Ramos (cell line): ENCODE results near the gene SFI1.
"Not testable (repeated sequence)": the region's sequence is repeated elsewhere in the genome, so short reads cannot be mapped to it uniquely, and the experiment has no call there.

Experiments
- in situ Hi-C: fragments of 300-500 bp; cut with MboI; formaldehyde crosslinking; loops from one replicate; pipeline ENCODE4 v1.14.3; 2022; ENCODE audit warnings: low sequenced_read_pairs; ENCODE audit not compliant: unreplicated experiment

Gene SFI1

DNA sequence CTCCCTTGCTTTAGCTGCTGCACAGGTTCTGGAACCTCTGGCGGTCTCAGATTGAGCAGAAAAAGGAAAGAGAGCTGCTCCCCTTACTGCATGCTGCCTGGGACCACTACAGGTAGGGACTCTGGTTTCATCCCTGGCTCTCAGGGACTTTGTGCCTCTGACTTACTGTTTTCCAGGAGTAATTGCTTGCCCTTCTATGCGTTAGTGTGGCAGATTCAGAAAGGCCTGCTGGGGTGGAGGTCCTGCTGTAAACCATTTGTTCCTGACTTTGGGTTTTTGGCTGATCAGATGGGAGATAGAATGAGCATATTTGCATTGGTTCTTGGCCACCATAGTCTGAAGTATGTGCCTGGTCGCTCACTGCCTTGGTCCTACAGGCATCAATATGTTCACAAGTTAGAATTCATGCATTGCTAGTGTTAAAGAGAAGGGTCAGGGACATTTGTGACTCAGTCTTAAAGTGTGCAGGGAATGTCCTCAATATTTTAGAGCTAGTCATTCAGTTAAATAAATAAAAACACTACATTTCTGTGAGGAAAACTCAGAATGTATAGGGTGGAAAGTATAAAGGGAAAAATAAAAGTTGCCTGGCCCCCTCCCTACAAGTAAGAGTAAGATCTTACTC is 87.6 kb downstream of the SFI1 start:
- in situ Hi-C loops, result no loop called here

- in situ Hi-C loops, result no loop called here
These were observed 88.4 kb downstream of the SFI1 start for GRCh38 chr22:31584804-31585160.

GRCh38 chr22:31585161-31585859 is 89.0 kb downstream of the SFI1 start:
- in situ Hi-C loops, result no loop called here

DNA sequence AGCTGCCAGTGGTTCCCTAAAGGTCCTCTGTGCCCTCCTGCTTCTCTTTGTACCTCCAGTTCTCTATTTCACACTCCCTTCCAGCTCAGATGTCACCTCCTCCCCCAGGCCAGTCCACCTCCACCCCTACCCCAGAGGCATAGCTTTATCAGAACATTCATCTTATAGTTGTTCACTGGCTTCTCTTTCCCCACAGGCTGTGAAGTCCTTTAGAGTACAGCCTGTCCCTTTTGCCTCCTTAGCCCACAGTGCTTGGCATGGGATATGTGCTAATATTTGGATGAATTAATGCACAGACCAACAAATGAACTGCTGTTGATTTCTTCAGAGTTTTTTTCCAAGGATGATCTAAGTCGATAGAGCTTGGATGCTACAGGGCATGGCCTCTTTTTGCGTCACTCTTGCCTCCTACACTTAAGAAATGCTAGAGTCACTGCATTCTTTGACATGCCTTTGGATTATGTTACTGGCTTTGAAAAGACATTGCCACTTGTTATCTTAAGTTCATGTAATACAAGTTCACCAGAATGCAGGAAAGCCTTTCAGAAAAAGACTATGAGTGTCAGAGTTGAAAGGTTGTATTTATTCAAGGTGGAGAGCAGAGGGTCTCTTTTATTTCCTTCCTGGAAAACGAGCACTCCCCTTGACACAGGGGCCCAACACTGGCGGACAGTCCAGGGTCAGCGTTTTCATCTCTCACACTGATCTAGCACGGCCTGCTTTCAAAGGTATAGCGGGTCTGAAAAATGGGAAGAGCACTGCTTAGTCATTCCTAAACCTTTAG is 90.0 kb downstream of the SFI1 start:
- in situ Hi-C loops, result no loop called here

GRCh38 chr22:31588970-31589675 is 92.8 kb downstream of the SFI1 start:
- in situ Hi-C loops, result no loop called here

- in situ Hi-C loops, result not testable (repeated sequence)
These were observed 93.8 kb downstream of the SFI1 start for GRCh38 chr22:31590161-31590560.

DNA sequence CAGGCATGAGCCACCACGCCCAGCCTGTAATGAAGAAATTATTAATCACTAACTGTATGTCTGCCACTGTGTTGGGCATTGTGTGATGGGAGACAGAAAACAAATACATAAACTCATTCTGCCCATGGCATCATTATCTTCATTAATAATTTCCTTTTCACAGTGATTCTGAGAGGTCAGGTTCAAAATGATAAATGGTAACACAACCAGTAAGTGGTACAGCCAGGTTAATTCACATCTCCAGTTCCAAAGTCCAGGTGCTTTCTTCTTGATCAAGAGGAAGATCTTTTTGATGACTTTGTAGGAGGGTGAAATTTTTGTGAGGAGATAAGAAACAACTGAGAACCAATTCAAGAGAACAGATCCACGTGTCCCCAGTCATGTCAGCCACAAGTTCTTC is 98.9 kb downstream of the SFI1 start:
- in situ Hi-C loops, result no loop called here

DNA sequence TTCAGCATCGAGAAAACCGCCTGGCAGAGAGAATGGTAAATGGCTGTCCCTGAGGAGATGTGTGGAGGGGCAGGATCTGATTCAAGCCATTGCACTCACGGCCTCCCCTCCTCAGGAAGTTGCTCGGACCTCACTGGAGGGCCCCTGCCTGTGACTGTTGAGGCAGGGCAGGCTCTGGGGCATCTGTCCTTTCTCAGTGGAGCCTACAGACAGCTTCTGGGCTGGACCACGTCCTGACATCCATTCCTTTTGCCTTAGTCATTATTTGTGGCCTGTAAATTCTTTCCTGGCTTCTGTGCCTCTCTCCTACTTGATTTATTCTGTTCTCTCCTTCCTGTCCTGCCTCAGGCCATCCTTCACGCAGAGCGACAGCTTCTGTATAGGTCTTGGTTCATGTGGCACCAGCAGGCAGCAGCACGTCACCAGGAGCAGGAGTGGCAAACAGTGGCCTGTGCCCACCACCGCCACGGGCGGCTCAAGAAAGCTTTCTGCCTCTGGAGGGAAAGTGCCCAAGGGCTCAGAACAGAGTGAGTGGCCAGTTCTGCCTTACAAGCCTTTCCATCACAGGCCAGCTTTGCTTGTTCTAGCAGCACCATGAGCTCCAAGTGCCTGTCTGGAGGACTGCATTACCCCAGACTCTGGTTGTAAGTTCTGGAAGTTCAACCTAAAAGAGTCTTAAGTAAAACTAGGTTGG is 106.1 kb downstream of the SFI1 start:
- in situ Hi-C loops, result no loop called here

DNA sequence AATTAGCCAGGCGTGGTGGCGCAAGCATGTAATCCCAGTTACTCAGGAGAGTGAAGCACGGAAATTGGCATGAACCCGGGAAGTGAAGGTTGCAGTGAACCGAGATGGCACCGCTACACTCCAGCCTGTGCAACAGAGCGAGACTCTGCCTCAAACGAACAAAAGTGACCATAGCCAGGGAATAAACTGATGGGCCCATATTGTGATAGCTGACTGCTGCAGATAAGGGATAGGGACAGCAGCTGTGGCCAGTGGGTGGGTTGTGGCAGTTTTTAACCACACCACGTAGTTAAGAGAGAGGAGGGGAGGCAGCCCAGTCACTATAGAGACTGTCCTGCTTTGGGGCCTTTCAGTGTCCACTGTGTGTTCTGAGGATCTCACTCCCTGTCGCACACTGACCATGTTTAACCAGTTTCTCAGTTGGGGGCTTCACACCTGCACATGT is 106.8 kb downstream of the SFI1 start:
- in situ Hi-C loops, result no loop called here

DNA sequence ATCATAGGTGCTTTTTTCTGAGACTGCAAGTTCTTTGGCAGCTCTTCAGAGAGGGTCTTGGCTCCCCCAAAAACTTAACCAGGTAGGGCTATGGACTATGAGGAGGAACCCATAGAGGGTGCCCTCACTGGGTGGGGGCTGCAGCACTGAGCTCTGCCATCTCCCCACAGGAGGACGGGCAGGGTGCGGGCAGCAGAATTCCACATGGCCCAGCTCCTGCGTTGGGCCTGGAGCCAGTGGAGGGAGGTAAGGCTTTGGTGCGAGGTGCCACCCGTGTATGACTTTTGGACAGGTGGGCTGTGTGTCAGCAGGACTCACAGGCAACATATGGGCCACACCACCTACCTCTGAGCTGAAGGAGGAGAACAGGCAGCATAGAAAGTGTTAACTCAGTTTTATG is 107.2 kb downstream of the SFI1 start:
- in situ Hi-C loops, result no loop called here

GRCh38 chr22:31604137-31604705 is 107.9 kb downstream of the SFI1 start:
- in situ Hi-C loops, result no loop called here

DNA sequence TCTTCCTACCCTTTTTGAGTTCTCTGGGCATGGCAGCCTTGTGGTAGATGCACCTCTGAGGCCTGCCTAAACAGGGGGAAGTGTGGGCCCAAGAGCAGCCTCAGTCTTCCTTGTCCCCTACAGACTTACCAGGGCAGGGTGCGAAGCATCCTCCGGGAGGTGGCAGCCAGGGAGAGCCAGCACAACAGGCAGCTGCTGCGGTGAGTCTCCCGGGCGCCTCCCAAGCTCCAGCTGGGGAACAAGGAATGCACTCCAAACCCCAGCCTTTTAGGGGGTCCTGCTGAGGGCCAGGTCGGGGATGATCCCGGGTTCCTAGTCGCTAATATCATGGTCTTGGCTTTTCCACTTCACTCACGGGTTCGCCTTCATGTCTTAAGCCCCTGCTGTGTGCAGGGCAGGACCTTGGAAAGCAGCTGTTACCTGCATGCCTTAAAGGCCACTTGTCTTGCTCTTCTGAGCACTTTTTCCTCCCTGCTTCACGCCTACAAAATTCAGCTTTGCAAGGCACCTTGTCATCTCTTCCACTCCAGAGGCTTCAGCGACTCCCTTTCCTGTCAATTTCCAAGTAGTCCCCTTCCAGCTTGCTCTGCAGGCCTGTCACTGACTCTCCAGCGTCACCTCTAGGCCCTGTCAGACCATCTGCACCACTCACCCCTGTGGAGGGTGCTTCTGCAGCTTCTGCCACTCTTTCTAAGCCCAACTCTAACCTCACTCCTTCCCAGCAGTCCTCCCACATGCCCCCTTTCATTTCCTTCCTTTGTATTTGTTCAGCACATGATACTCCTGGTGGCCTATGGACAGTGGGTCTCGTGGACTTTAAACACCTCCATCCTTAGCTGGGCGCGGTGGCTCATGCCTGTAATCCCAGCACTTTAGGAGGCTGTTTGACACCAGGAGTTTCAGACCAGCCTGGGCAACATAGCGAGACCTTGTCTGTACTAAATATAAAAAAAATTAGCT is 108.7 kb downstream of the SFI1 start:
- in situ Hi-C loops, result no loop called here

- in situ Hi-C loops, result no loop called here
These were observed 109.7 kb downstream of the SFI1 start for GRCh38 chr22:31605851-31606585.

GRCh38 chr22:31607696-31608095 is 111.4 kb downstream of the SFI1 start:
- in situ Hi-C loops, result no loop called here

DNA sequence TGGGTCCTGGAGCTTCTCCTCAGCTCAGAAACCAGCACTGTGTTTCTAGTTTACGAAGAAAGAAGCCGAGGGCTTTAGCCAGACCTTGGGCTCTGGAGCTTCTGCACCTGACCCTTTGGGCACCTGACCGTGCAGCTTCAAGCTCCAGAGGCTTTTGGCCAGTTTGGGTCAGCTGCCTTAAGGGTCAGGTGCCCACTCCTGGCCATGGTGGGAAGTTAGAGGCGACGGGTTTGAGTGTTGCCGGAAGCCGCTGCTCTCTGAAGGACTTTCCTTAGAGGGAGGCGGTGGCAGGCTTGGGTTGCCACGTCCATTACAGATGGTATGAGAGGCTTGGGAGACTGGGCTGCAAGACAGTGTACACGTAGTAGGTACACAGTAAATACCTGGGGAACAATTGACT is 113.4 kb downstream of the SFI1 start:
- in situ Hi-C loops, result no loop called here

DNA sequence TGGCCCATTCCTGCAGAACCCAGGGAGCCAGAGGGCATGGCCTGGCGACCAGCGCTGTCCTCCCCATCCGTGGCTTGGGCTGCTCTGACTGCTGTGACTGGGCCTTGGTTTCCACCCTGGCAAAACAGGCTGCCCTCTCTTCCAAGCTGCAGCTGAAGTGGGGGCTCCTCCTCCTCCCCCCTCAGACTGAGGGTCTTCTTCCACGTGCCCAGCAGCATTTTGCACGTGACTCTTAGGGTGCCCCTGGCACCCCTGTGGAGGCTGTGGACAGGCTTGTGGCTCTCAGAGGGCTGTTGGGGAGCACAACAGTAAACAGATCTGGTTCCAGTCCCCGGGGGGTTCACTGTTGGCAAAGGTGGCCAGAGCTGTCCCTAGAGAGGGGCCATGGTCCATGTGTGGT is 114.3 kb downstream of the SFI1 start:
- in situ Hi-C loops, result no loop called here

DNA sequence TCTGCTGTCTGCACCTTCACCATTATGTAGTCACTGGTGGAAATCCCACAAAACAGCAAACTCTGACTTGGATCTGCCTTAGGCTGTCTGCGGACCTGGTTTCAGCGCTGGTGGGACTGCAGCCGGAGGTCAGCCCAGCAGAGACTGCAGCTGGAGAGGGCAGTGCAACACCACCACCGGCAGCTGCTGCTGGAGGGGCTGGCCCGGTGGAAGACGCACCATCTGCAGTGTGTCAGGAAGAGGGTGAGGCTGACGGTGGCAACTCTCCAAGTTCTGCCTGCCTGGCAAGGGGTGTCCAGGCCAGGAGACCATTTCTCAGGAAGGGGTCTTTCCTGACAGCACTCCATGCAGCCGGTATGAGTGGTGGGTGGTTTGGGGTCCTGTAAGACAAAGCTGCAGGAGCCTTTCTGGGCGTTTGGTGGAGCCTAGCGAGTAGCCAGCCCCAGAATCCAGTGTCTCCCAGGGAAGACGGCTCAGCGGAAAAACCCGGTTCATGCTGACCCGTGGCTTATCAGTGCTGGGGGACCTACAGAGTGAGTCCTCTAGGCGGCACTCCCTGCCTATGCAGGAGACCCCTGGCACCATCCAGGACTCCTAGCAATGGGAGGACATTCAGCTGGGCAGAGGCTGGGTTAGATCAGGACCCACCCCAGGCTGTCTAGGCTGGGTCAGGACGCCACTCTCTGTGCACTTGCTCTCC is 114.9 kb downstream of the SFI1 start:
- in situ Hi-C loops, result no loop called here

DNA sequence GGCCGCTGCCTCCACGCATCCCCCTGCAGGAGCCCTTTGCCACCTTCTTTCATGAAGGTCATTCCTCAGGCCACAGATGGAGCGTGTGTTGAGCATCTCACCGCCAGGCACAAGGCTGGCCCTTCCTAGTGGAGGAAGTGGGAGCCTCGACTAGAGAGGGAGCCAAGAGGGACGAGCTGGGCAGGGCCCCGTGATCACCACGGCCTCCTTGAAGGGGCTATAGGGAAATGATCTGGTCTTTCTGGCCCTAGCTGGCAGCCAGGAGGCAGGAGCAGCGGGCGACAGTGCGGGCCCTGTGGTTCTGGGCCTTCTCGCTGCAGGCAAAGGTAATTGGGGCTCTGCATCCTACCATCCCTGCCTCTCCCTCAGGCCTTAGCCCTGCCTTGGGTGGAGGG is 116.6 kb downstream of the SFI1 start:
- in situ Hi-C loops, result no loop called here
